ENCODE results near the gene ZNF497.
"Not testable (repeated sequence)": the region's sequence is repeated elsewhere in the genome, so short reads cannot be mapped to it uniquely, and the experiment has no call there.

ZNF497 gene

DNA sequence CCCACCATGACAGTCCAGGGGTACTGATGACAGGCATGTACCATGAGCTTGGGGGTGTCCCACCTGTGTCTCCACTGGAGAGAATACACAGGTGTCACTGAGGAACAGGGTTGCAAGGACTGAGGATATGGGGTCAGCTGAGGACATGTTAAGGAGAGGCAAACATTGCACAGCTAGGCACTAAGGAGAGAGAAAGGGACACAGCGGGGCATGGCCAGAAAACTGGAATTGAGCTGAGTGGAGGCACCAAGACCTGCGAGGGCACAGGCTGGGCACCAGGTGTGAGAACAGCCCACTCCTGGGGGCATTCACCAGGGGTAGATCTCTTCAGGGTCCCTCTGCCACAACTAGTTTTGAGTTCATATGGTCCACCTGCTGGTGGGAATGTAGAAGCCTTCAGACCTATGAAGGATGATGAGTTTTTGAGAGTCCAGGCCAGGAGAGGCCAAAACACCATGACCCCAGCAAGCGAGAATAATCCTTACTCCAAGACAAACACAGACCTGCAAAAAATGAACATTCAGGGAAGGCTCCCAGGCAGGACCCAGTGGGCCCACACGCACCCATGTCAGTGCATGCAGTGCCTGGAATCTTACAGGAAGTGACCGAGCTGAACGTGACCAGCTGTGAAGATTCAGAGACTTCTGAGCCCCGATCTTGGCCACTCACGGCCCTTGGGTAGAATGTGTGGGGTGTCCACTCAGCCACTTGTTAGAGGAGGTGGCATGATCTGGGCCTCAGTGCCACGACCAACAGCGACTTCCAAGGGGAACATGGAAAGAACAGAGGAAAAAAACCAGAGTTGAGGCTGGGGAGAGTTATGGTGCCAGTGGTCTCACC is 44.5 kb upstream of the ZNF497 start:
- Histone ChIP-seq H3K4me3 (ENCODE audit: low read depth in 1 of 2, low read length in 1 of 2) (peak overlapping the region in 1 of 2 experiments; percentile 91), H3K4me1 (ENCODE audit: control insufficient read depth in 1 of 2, insufficient read depth in 1 of 2, low read depth in 1 of 2, low read length in 1 of 2) (peaks cover 17 to 18% of the 10 kb centered on the region in 2 experiments), H3K36me3 (no peaks in the 10 kb centered on the region), H3K9me3 (no peaks in the 10 kb centered on the region), H3K27me3 (no peaks in the 10 kb centered on the region), H3K27ac (no peak overlapping the region)
- TF ChIP-seq, protein P1, sequence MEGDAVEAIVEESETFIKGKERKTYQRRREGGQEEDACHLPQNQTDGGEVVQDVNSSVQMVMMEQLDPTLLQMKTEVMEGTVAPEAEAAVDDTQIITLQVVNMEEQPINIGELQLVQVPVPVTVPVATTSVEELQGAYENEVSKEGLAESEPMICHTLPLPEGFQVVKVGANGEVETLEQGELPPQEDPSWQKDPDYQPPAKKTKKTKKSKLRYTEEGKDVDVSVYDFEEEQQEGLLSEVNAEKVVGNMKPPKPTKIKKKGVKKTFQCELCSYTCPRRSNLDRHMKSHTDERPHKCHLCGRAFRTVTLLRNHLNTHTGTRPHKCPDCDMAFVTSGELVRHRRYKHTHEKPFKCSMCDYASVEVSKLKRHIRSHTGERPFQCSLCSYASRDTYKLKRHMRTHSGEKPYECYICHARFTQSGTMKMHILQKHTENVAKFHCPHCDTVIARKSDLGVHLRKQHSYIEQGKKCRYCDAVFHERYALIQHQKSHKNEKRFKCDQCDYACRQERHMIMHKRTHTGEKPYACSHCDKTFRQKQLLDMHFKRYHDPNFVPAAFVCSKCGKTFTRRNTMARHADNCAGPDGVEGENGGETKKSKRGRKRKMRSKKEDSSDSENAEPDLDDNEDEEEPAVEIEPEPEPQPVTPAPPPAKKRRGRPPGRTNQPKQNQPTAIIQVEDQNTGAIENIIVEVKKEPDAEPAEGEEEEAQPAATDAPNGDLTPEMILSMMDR (IDR thresholded peaks at IDR 0.05), result no peak

DNA sequence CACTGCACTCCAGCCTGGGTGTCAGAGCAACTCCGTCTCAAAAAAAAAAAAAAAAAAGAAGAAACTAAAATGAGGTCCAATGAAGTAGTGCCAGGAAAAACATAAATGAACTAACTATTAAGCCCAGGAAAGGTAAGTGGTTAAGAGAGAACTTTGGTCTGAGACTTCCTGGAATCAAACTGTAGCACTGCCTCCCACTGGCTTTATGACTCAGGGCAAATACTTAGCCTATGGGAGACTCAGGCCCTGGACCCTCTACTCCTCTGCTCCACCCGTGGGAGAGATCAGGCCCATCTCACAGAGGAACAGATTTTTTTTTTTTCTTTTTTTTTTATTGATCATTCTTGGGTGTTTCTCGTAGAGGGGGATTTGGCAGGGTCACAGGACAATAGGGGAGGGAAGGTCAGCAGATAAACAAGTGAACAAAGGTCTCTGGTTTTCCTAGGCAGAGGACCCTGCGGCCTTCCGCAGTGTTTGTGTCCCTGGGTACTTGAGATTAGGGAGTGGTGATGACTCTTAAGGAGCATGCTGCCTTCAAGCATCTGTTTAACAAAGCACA is 41.4 kb upstream of the ZNF497 start:
- not testable (repeated sequence) for H3K36me3 ChIP-seq; H3K27me3 ChIP-seq; H3K27ac ChIP-seq; H3K4me3 ChIP-seq (ENCODE audit: low read depth in 1 of 2, low read length in 1 of 2); H3K9me3 ChIP-seq
- peaks cover 17 to 20% of the 10 kb centered on the region in 2 experiments for H3K4me1 ChIP-seq (ENCODE audit: control insufficient read depth in 1 of 2, insufficient read depth in 1 of 2, low read depth in 1 of 2, low read length in 1 of 2)

DNA sequence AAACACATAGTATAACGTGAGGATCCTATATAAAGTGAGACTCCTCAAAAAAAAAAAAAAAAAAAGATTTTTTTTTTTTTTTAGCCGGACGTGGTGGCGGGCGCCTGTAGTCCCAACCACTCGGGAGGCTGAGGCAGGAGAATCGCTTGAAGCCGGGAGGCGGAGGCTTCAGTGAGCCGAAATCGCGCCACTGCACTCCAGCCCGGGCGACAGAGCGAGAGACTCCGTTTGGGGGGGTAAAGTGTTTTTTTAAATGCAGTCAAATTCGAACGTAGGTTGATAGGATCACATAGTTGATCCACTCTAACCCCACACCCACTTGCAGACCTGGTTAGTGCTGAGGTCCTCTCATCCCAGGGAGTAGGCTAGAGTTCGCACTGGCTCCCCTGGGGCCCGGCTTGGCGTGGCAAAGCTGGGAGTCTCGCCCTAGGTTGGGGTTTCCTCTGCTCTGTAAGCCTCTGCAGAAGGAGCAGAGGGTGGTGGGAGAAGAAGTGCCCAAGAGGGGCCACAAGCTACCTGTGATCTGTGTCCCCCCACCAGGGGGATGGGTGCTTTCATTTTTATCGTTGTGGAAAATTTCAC is 39.4 kb upstream of the ZNF497 start:
- Histone ChIP-seq H3K27me3 (peaks cover 30% of the 10 kb centered on the region), H3K4me3 (ENCODE audit: low read depth in 1 of 2, low read length in 1 of 2) (peak overlapping the region; percentile 59 to 64), H3K27ac (no peak overlapping the region), H3K4me1 (ENCODE audit: control insufficient read depth in 1 of 2, insufficient read depth in 1 of 2, low read depth in 1 of 2, low read length in 1 of 2) (peaks cover 5 to 10% of the 10 kb centered on the region in 2 experiments), H3K36me3 (no peaks in the 10 kb centered on the region), H3K9me3 (no peaks in the 10 kb centered on the region)
- TF ChIP-seq, protein P1 (IDR thresholded peaks at IDR 0.05), result no peak

DNA sequence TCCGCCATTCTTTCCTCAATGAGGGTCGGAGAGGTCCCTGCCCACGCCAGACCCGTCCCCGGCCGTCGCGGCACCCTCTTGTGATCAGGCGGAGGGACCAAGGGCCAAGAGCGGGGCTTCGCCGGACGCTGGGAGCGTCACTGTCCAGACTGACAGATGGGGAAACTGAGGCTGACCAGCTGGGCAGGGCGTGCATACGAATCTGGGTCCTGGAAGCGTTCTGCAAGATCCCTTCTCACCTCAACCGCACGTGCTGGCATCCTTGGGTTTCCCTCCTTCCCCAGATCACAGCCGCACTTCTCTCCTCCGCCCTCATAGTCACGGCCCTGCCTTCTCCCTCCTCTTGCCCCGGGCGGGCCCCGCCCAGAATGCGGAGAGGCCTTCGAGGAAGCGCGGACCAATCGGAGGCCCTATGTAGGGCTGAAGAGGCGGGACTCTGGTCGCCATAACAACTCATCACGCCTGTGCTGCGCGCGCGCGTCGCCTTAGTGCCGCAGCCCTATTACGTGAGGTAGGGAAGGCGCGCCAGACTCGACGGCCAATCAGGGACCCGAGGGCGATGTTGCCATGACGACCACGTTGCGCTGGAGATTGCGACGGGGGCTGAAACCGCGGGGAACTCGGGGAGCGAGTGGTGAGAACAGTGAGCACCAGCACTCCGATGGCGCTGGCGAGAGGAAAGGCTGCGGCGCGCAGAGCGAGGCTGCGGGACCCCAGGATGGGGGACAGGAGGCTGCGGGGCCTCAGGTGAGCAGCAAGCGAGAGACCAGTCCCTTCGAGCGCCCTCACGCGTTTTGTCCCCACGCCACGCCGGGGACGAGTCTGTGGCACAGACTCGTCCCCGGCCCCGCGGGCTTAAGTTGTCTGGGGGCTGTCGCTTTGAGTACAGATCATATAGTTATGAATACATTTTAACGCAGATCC is 38.6 kb upstream of the ZNF497 start:
- peak overlapping the region; percentile 26 for H3K27ac ChIP-seq
- no peaks in the 10 kb centered on the region for H3K36me3 ChIP-seq
- no peaks in the 10 kb centered on the region for H3K9me3 ChIP-seq
- peaks cover 37% of the 10 kb centered on the region for H3K27me3 ChIP-seq
- peak overlapping the region; percentile 59 to 64 for H3K4me3 ChIP-seq (ENCODE audit: low read depth in 1 of 2, low read length in 1 of 2)
- H3K4me1 ChIP-seq (ENCODE audit: control insufficient read depth in 1 of 2, insufficient read depth in 1 of 2, low read depth in 1 of 2, low read length in 1 of 2), result peaks cover 5 to 14% of the 10 kb centered on the region in 2 experiments
- TF ChIP-seq, protein P1 (IDR thresholded peaks at IDR 0.05), result peak; percentile 17

DNA sequence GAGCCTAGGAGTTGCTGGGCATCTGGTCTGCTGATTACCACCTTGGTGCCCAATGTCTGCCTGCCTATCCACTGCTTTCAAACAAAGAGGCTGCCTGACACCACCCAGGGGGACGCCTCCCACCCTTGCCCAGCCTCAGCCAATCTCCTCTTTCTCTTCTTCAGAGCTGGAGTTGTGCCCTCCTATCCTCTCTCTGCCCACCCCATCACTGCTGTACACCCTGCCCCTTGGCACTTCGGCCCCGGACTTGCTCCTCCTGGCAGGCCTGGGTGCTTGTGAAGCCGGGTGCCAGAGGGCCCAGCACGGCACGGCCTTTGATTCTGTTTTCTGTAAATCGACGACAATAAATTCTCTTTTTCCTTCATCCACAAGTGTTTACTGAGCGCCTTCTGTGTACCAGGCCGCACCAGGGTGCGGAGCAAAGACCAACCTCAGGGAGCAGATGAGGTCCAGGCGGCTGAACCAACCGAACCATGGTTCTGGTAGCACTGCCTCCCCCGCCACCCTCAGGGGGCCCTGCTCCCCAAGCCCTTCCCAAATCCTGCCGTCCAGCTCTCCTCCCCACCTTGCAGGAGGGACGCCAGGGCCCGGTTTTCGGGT is 37.9 kb upstream of the ZNF497 start:
- no peaks in the 10 kb centered on the region for H3K36me3 ChIP-seq
- H3K27me3 ChIP-seq, result peaks cover 45% of the 10 kb centered on the region
- H3K4me3 ChIP-seq (ENCODE audit: low read depth in 1 of 2, low read length in 1 of 2), result peak overlapping the region in 1 of 2 experiments; percentile 64
- H3K9me3 ChIP-seq, result no peaks in the 10 kb centered on the region
- TF ChIP-seq, protein P1 (IDR thresholded peaks at IDR 0.05), result no peak
- H3K27ac ChIP-seq, result peak overlapping the region; percentile 26
- peaks cover 5 to 14% of the 10 kb centered on the region in 2 experiments for H3K4me1 ChIP-seq (ENCODE audit: control insufficient read depth in 1 of 2, insufficient read depth in 1 of 2, low read depth in 1 of 2, low read length in 1 of 2)

All from neutrophil (primary cell).